Upper lobe of left lung (tissue), 4 donors: Measurements from ENCODE around the gene OR4K17.

Source experiments
- EP300 ChIP-seq, 4 donors: sonication (generic); formaldehyde crosslinking; IDR thresholded peaks; one replicate each; pipeline ENCODE4 v1.5.1; 2017; ENCODE audit warnings: antibody characterized with exemption in 4 of 4, control low read depth in 2 of 4
- POLR2A ChIP-seq, 4 donors: fragments of 450-650 bp; IDR thresholded peaks; one replicate each; pipeline ENCODE4 v1.5.1; 2016 to 2017; ENCODE audit warnings: antibody characterized with exemption in 4 of 4, mild to moderate bottlenecking in 2 of 4
- POLR2AphosphoS5 ChIP-seq, 2 donors: sonication (generic); formaldehyde crosslinking; IDR thresholded peaks; one replicate each; pipeline ENCODE4 v1.5.1; 2017; ENCODE audit warnings: antibody characterized with exemption in 2 of 2
- TF ChIP-seq, protein P1 (sequence below), 6 experiments: fragments of 450-650 bp in 4 of 6; fragments of 200-600 bp in 2 of 6; sonication (generic) in 2 of 6; IDR thresholded peaks; one replicate each; pipeline ENCODE4 v1.5.1; 2016 to 2019; ENCODE audit warnings: antibody characterized with exemption in 6 of 6

DNA sequence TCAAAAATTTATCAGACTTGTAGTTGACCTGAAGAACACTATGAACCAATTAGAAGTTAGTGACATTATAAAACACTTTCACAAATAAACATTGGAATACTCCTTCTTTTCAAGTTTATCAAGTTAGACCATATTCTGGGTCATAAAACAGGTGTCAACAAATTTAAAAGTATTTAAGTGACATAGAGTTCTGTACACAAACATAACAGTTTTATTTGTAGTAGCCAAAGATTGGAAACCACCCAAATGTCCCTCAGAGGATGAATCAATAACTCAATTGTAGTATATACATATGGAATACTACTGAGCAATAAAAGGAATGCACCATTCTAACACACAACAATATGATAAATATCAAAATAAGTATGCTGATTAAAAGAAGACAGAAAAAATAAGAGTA, 56.6 kb downstream of the OR4K17 start:
- TF ChIP-seq POLR2A (IDR thresholded peaks at IDR 0.05) (no peak), POLR2AphosphoS5 (IDR thresholded peaks at IDR 0.05) (no peak), EP300 (IDR thresholded peaks at IDR 0.05) (no peak)
- TF ChIP-seq, protein P1, sequence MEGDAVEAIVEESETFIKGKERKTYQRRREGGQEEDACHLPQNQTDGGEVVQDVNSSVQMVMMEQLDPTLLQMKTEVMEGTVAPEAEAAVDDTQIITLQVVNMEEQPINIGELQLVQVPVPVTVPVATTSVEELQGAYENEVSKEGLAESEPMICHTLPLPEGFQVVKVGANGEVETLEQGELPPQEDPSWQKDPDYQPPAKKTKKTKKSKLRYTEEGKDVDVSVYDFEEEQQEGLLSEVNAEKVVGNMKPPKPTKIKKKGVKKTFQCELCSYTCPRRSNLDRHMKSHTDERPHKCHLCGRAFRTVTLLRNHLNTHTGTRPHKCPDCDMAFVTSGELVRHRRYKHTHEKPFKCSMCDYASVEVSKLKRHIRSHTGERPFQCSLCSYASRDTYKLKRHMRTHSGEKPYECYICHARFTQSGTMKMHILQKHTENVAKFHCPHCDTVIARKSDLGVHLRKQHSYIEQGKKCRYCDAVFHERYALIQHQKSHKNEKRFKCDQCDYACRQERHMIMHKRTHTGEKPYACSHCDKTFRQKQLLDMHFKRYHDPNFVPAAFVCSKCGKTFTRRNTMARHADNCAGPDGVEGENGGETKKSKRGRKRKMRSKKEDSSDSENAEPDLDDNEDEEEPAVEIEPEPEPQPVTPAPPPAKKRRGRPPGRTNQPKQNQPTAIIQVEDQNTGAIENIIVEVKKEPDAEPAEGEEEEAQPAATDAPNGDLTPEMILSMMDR (IDR thresholded peaks at IDR 0.05): no peak
